T-helper 17 cell (primary cell): ENCODE results near the gene ZFAND2A. TPM values are rescaled to one million over a fixed set of nuclear protein-coding genes. Genes with fewer than 3 reads are reported as not detected.
"Not testable (repeated sequence)": the region's sequence is repeated elsewhere in the genome, so short reads cannot be mapped to it uniquely, and the experiment has no call there.

ENCODE experiments used
- ATAC-seq: fragments of 150-1000 bp; cut with Tn5 transposase; 2 replicates; pipeline ENCODE4 v1.10.0; 2021; ENCODE audit warnings: mild to moderate bottlenecking, moderate library complexity
- DNase-seq, 3 donors: peaks; one replicate each; pipeline versions ENCODE4 v3.0.0 to v3.0.0-alpha.2; 2020 to 2021
- H3K9me3 ChIP-seq: one replicate; pipeline ENCODE4 v1.7.0; 2013; ENCODE audit warnings: low read length, mild to moderate bottlenecking; ENCODE audit not compliant: control insufficient read depth, poor library complexity, severe bottlenecking
- H3K27ac Mint-ChIP-seq: one replicate; pipeline ENCODE4 v1.8.0; 2022; ENCODE audit warnings: mild to moderate bottlenecking, moderate library complexity, mixed read lengths
- H3K27me3 Mint-ChIP-seq: one replicate; pipeline ENCODE4 v1.8.0; 2022; ENCODE audit warnings: mixed read lengths
- H3K36me3 Mint-ChIP-seq: one replicate; pipeline ENCODE4 v1.8.0; 2022; ENCODE audit warnings: low read depth, mixed read lengths
- H3K4me1 Mint-ChIP-seq: one replicate; pipeline ENCODE4 v1.8.0; 2022; ENCODE audit warnings: mild to moderate bottlenecking, mixed read lengths
- H3K4me3 Mint-ChIP-seq: one replicate; pipeline ENCODE4 v1.8.0; 2022; ENCODE audit warnings: mild to moderate bottlenecking, moderate library complexity, mixed read lengths
- total RNA-seq, 4 donors: library from RNA in 2 of 4; stranded (reverse) in 2 of 4; gene quantifications; one replicate each; pipeline ENCODE4 v1.2.3 and lab custom pipeline; 2022 to 2026

The ZFAND2A gene
- total RNA-seq, 2 donors from 2014 or later = 73.6 to 87.8 TPM

DNA sequence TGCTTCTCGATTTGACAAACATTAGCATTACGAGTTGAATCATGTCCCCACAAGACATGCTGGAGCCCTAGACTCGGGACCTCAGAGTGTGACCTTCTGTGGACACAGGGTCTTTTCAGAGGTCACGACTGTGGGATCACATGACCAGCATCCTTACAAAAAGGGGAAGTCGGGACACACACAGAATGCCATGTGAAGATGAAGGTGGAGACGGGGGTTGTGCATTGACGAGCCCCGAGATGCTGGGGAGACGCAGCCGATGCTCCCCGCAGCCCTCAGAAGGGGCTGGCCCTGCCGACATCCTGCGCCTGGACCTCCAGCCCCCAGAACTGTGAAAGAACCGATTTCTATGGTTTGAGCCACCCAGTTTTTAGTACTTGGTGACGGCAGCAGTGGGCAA lies 7.5 kb downstream of the ZFAND2A start:
- Mint-ChIP-seq H3K4me3 (no peak overlapping the region), H3K36me3 (no peaks in the 10 kb centered on the region), H3K27ac (peak overlapping the region; percentile 29), H3K27me3 (no peaks in the 10 kb centered on the region), H3K4me1 (peaks cover 2% of the 10 kb centered on the region)
- no peaks in the 10 kb centered on the region for H3K9me3 ChIP-seq
- no peak for ATAC-seq
- no peak for DNase-seq

DNA sequence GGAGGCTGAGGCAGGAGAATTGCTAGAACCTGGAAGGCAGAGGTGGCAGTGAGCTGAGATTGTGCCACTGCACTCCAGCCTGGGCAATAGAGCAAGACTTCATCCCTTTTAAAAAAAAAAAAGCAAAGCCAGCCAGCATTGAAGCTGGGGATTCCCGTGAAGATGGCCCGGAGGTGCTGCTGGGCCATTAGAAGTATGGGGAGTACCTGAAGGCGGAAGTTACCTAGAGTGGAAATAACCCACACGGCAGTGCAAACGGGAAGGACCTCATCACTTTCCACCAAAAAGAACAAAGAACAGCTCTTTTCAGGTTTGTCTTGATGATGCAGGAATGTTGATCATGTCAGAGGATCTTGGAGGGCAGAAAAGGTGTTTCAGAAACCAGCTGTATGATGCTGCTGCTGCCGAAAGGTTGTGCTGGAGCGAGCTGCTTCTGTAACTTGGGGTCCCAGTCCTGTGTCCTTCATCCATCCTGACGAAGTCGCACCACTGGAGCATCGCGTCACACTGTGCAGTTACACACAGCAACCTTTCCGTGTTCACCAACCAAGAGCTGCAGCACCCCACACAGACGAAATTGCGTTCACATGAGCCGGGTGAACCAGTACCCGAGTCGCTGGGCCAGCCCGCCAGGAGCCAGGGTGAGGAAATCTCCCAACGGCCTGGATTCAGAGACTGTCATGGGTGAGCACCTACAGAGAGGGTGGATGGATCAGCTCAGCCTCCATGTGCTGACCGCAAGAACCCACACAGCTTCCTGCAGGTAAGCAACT lies 8.2 kb downstream of the ZFAND2A start:
- Mint-ChIP-seq H3K27ac (peak overlapping the region; percentile 29), H3K4me1 (no peaks in the 10 kb centered on the region), H3K27me3 (no peaks in the 10 kb centered on the region), H3K4me3 (no peak overlapping the region), H3K36me3 (no peaks in the 10 kb centered on the region)
- H3K9me3 ChIP-seq = no peaks in the 10 kb centered on the region
- ATAC-seq (peak; percentile 25), DNase-seq (no peak)

DNA sequence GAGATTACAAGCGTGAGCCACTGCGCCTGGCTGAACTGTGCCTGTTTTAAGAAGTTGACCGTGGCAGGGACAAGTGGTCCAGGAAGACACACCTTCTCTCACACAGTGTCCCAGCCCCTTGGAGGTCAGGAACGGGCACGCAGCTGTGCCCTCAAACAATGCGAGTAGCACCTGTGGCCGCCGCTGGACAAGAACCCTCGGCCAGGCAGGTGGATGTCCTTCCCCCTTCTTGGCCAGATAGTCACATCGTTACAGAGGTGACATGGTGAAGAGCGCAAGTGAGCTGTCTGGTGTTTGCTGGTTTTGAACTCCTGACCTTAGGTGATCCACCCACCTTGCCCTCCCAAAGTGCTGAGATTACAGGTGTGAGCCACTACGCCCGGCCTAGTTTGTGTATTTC lies 8.8 kb downstream of the ZFAND2A start:
- no peaks in the 10 kb centered on the region for H3K36me3 Mint-ChIP-seq

DNA sequence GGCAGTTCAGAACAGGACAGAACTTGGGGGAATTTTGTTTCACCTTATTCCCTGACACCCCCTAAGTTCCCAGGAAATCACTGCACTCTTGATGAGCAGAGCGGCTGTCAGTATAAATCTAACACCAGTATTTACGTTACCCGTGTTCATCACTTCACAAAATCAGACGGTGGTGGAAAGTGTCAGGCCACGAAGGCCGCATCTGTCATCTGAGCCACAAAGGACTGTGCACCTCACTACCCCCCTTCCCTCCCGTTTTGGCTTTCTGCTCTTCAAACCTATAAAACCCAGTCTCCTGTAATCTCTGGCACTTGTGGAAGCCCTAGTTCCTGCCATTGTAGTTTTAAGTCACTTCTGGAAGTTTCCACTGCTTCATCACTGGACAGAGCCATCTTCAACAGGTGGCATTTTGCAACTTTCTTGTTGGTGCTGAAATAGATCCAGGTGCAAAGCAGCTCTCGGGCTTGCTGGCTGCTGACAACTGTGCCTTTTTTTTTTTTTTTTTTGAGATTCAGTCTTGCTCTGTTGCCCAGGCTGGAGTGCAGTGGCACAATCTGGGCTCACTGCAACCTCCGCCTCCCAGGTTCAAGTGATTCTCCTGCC lies 9.5 kb downstream of the ZFAND2A start:
- Mint-ChIP-seq H3K4me1 (no peaks in the 10 kb centered on the region), H3K36me3 (no peaks in the 10 kb centered on the region), H3K27ac (no peak overlapping the region), H3K27me3 (no peaks in the 10 kb centered on the region), H3K4me3 (no peak overlapping the region)
- ATAC-seq (no peak), DNase-seq (no peak)
- H3K9me3 ChIP-seq = no peaks in the 10 kb centered on the region

More for the DNA sequence above, 8.8 kb downstream of the ZFAND2A start:
- H3K27ac Mint-ChIP-seq = no peak overlapping the region
- ATAC-seq = no peak
- H3K9me3 ChIP-seq = no peaks in the 10 kb centered on the region
- H3K4me3 Mint-ChIP-seq = no peak overlapping the region
- no peak for DNase-seq
- H3K27me3 Mint-ChIP-seq = no peaks in the 10 kb centered on the region
- no peaks in the 10 kb centered on the region for H3K4me1 Mint-ChIP-seq

DNA sequence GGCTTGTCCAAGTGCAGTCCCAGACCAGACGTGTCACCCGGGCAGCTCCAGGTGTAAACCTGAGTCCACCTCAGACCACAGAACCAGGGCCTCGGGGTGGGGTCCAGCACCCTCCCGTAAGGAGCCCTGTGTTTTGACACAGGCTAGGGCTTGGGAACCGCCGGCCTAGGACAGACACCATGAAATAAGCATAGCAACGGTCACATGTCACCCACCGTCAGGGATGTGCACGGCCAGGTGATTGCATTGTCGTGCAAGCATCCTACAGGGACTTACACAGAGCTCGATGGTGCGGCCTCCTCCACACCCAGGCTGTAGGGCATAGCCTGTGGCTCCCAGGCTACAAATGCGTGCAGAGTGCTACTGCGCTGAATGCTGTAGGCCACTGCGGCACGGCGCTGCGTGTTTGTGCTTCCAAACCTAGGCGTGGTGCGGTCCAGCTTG lies 10.6 kb downstream of the ZFAND2A start:
- H3K27me3 Mint-ChIP-seq = no peaks in the 10 kb centered on the region
- no peaks in the 10 kb centered on the region for H3K9me3 ChIP-seq
- H3K4me3 Mint-ChIP-seq = no peak overlapping the region
- H3K27ac Mint-ChIP-seq = no peak overlapping the region
- no peaks in the 10 kb centered on the region for H3K36me3 Mint-ChIP-seq
- no peak for DNase-seq
- no peaks in the 10 kb centered on the region for H3K4me1 Mint-ChIP-seq
- ATAC-seq = no peak

DNA sequence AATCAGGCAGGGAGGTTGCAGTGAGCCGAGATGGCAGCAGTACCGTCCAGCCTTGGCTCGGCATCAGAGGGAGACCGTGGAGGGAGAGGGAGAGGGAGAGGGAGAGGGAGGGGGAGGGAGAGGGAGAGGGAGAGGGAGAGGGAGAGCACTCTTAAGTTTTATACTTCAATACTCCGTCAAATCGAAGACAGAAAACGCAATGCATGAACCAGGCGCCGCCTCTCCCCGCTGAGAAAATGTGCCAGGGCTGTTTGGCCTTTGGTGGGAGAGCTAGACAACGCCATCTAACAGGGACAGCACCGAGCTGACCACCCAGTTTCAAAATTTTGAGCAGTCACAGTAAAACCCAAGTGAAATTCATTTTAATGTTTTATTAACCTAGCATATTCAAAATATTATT lies 12.1 kb downstream of the ZFAND2A start:
- not testable (repeated sequence) for DNase-seq, H3K27ac Mint-ChIP-seq, H3K27me3 Mint-ChIP-seq, H3K4me1 Mint-ChIP-seq, H3K36me3 Mint-ChIP-seq, ATAC-seq, H3K9me3 ChIP-seq, H3K4me3 Mint-ChIP-seq

DNA sequence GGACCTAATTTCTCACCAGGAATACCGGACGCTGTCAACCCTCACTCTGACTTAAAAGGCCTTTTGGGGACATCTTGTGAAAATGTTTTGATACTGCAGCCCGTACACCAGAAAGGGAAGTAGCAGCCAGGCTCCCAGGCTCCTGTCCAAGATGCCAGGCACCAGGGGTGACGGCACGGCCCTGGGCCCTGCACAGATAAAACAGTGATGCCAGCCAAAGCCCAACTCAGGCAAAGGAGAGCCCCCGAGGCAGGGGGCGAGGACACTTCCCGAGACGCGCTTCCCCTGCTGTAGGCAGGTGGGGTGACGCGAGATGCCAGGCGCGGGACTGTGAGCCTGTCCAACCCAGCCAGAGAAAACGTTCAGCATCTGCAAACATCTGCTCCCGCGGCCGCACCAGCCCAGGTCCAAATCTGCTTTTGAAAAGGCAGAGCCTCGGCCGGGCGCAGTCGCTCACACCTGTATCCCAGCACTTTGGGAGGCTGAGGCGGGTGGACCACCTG lies 15.7 kb downstream of the ZFAND2A start:
- H3K4me3 Mint-ChIP-seq = no peak overlapping the region
- no peaks in the 10 kb centered on the region for H3K4me1 Mint-ChIP-seq
- H3K36me3 Mint-ChIP-seq = no peaks in the 10 kb centered on the region
- no peak overlapping the region for H3K27ac Mint-ChIP-seq
- ATAC-seq (no peak), DNase-seq (no peak)
- no peaks in the 10 kb centered on the region for H3K27me3 Mint-ChIP-seq
- no peaks in the 10 kb centered on the region for H3K9me3 ChIP-seq

DNA sequence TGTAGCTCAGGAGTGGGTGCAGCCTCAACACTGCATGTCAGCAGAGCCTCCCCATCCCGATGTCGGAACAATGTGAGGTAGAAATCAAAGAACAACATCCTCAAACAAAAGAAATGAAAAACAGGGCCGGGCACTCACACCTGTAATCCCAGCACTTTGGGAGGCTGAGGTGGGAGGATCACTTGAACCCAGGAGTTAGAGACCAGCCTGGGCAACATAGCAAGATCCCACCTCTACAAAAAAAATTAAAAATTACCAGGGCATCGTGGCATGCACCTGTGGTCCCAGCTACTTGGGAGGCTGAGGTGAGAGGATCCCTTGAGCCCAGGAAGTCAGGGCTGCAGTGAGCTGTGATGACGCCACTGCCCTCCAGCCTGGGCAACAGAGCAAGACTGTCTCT lies 17.0 kb downstream of the ZFAND2A start:
- not testable (repeated sequence) for ATAC-seq, H3K4me3 Mint-ChIP-seq, H3K27ac Mint-ChIP-seq, H3K27me3 Mint-ChIP-seq, H3K9me3 ChIP-seq, H3K4me1 Mint-ChIP-seq, H3K36me3 Mint-ChIP-seq, DNase-seq

DNA sequence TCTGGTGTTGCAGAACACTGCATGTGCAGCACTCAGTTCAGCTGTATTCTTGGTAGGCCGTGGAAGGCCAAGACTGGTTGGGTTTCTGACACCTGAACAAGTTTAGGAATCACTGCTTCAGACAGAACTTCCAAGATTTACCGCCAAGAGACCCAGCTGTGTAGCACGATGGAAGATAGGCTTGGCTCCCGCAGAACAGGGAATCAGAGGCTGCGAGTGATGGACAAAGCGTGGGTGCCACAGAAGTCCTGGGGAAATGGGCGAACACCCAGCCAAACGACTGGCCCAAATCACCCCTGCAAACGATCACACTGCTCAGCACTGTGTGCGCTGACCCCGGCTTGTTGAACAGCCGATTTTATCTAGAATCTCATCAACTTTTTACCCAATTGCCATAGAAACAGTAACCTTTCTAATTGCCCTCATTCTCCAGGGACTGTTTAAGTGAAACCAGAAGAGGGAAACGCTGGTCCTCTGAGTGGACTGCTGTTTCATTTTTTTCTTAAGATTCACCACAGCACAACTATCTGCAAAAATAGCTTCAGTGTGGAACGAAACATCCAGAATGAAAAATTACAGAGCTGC lies 17.9 kb downstream of the ZFAND2A start:
- DNase-seq = no peak
- Mint-ChIP-seq H3K27me3 (no peaks in the 10 kb centered on the region), H3K27ac (no peak overlapping the region), H3K36me3 (no peaks in the 10 kb centered on the region), H3K4me3 (no peak overlapping the region), H3K4me1 (peaks cover 3% of the 10 kb centered on the region)
- no peak for ATAC-seq
- no peaks in the 10 kb centered on the region for H3K9me3 ChIP-seq

DNA sequence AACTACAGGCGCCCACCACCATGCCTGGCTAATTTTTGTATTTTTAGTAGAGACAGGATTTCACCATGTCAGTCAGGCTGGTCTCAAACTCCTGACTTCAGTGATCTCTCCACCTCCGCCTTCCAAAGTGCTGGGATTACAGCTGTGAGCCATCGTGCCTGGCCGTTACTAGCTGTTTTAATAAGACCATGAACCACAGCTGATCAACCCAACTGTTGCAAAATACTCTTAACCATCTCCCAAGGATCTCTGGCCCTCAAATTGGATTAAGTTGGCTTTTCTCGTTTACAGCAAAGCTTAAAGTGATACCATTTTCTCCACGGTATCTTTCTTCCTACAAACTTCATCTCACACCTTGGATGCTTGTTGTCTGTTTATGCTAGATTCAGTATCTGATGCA lies 18.3 kb downstream of the ZFAND2A start:
- H3K9me3 ChIP-seq = no peaks in the 10 kb centered on the region
- H3K4me3 Mint-ChIP-seq = no peak overlapping the region
- ATAC-seq (no peak), DNase-seq (no peak)
- H3K27me3 Mint-ChIP-seq = no peaks in the 10 kb centered on the region
- H3K36me3 Mint-ChIP-seq = no peaks in the 10 kb centered on the region
- no peak overlapping the region for H3K27ac Mint-ChIP-seq
- H3K4me1 Mint-ChIP-seq = peaks cover 8% of the 10 kb centered on the region

DNA sequence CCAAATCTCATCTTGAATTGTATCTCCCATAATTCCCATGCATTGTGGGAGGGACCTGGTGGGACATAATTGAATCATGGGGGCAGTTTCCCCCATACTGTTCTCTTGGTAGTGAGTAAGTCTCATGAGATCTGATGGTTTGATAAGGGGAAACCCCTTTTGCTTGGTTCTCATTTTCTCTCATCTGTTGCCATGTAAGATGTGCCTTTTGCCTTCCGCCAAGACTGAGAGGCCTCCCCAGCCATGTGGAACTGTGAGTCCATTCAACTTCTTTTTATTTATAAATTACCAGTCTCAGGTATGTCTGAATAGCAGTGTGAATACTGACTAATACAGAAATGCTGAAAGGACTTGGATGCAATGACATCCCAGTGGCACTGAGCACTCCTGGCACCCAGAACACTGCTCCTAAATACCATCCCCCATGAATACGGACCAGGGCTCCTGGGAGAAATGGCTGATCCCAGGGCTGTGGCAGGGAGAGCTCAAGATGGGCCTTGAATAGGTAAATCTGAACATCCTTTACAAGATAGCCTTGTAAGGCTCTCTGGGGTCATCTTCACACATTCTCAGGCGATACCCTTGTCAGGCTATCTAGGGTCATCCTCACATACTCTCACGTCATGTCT lies 19.4 kb downstream of the ZFAND2A start:
- Mint-ChIP-seq H3K4me3 (no peak overlapping the region), H3K36me3 (no peaks in the 10 kb centered on the region), H3K27ac (no peak overlapping the region), H3K4me1 (peaks cover 9% of the 10 kb centered on the region), H3K27me3 (no peaks in the 10 kb centered on the region)
- ATAC-seq (no peak), DNase-seq (no peak)
- H3K9me3 ChIP-seq = no peaks in the 10 kb centered on the region

DNA sequence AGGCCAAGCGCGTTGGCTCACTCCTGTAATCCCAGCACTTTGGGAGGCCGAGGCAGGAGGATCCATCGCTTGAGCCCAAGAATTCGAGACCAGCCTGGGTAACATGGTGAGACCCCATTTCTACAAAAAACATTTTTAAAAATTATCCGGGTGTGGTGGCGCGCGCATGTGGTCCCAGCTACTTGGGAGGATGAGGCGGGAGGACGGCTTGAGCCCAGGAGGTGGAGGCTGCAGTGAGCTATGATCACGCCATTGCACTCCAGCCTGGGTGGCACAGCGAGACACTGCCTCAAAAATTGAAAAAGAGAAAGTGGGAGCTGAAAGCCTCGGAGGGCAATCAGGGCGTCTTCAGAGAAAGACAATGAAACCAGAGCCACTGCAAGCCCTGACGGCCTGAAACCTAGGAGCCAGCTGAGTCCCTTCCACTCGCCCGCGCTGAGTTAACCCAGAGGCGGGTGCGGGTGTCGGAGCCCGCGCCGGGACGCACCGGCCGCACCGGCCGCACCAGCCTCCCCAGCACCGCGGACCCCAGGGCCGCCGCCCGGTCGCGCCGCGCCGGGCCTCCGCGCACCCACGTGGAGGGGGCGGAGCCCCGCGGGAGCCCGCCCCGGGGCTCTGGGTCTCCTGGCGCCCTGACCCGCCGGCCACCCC lies 22.4 kb downstream of the ZFAND2A start:
- H3K4me1 Mint-ChIP-seq = peaks cover 13% of the 10 kb centered on the region
- peak overlapping the region; percentile 95 for H3K4me3 Mint-ChIP-seq
- no peaks in the 10 kb centered on the region for H3K36me3 Mint-ChIP-seq
- H3K27me3 Mint-ChIP-seq = no peaks in the 10 kb centered on the region
- DNase-seq (no peak), ATAC-seq (peak; percentile 78)
- H3K9me3 ChIP-seq = no peaks in the 10 kb centered on the region
- H3K27ac Mint-ChIP-seq = peak overlapping the region; percentile 87
